ENCODE results near the gene DPEP2. TPM values are rescaled to one million over a fixed set of nuclear protein-coding genes. Genes with fewer than 3 reads are reported as not detected.

Gene DPEP2
- total RNA-seq, 1 experiment from 2014 or later: not detected

- peak; percentile 83 for TF ChIP-seq ZBTB33 (IDR thresholded peaks at IDR 0.05; ENCODE audit: extremely low read depth, insufficient replicate concordance, low read length)
- TF ChIP-seq TCF7L2 (IDR thresholded peaks at IDR 0.05; ENCODE audit: borderline replicate concordance, extremely low read depth, insufficient read depth, insufficient read length): peak; percentile 37
- peak; percentile 71 for TF ChIP-seq POLR2A (IDR thresholded peaks at IDR 0.05; ENCODE audit: borderline replicate concordance, extremely low read depth, insufficient read depth, insufficient read length)
- peak; percentile 87 for TF ChIP-seq YY1 (IDR thresholded peaks at IDR 0.05; ENCODE audit: extremely low read depth, insufficient replicate concordance, low read depth, low read length)
- no peak for TF ChIP-seq EZH2 (IDR thresholded peaks at IDR 0.05)
- TF ChIP-seq RAD21 (IDR thresholded peaks at IDR 0.05; ENCODE audit: low read depth): no peak
- TF ChIP-seq JUND (IDR thresholded peaks at IDR 0.05): peak; percentile 26
- peak; percentile 97 for TF ChIP-seq SRF (IDR thresholded peaks at IDR 0.05; ENCODE audit: low read depth)
These were observed 23.6 kb upstream of the DPEP2 start, which contains the start of the genes DDX28 and DUS2 (continued) for GRCh38 chr16:68022728-68023537.

- peak overlapping the region; percentile 99 for H3K9ac ChIP-seq (ENCODE audit: low read length)
- CTCF ChIA-PET: interaction anchor here (0.6 kb wide), 1 partner anchor 237 kb away, joined by 3 read pairs; no protein-coding TSS in a partner anchor
- DNase-seq (ENCODE audit: low read depth, low spot score) (no peak), ATAC-seq (peak; percentile 19)
- peak overlapping the region; percentile 78 for H3K27ac ChIP-seq (ENCODE audit: low read depth, low read length)
- no peak overlapping the region for H2AFZ ChIP-seq (ENCODE audit: low read depth, low read length, poor library complexity, severe bottlenecking)
- BruUV-seq (replicated peaks): no TSS peak
- no peaks in the 10 kb centered on the region for H4K20me1 ChIP-seq (ENCODE audit: insufficient read depth)
- H3K9me3 ChIP-seq (ENCODE audit: control insufficient read depth in 1 of 2, insufficient read depth in 1 of 2, low read depth in 1 of 2, low read length in 2 of 2): no peaks in the 10 kb centered on the region
- H3K36me3 ChIP-seq (ENCODE audit: control insufficient read depth in 1 of 2, insufficient read depth in 2 of 2, low read length in 2 of 2): peaks cover 7% of the 10 kb centered on the region in 2 experiments; a peak in 2 of 4 replicates
- H3K4me2 ChIP-seq (ENCODE audit: low read length): peak overlapping the region; percentile 99
- RAD21 ChIA-PET (ENCODE audit: low non-redundant PET in 1 of 2, low total read pairs in 2 of 2, uncharacterized antibody in 2 of 2, unreplicated experiment in 2 of 2): no interaction called here
- no peaks in the 10 kb centered on the region for H3K9me2 ChIP-seq (ENCODE audit: insufficient read depth)
- H3K79me2 ChIP-seq (ENCODE audit: insufficient read depth, low read length): peaks cover 50% of the 10 kb centered on the region
- peaks cover 12 to 24% of the 10 kb centered on the region in 2 experiments; a peak in 3 of 4 replicates for H3K4me1 ChIP-seq (ENCODE audit: control insufficient read depth in 1 of 2, insufficient read depth in 2 of 2, low read length in 2 of 2)
- H3K27me3 ChIP-seq (ENCODE audit: insufficient read depth, low read length): no peaks in the 10 kb centered on the region
- intact Hi-C loops (cut with micrococcal nuclease): no loop called here
- peak overlapping the region; percentile 98 to 99 for H3K4me3 ChIP-seq (replicated peaks in 1 of 2; ENCODE audit: low read depth in 1 of 2, low read length in 2 of 2)
- POLR2A ChIA-PET: interaction anchor here (1.0 kb wide), 1 partner anchor 10 kb away, joined by 3 read pairs; no protein-coding TSS in a partner anchor
- TF ChIP-seq ZBTB33 (IDR thresholded peaks at IDR 0.05; ENCODE audit: extremely low read depth, insufficient replicate concordance, low read length) (no peak), ATF3 (IDR thresholded peaks at IDR 0.05) (no peak), POLR2AphosphoS5 (IDR thresholded peaks at IDR 0.05; ENCODE audit: low read depth, low read length) (no peak), EGR1 (IDR thresholded peaks at IDR 0.05; ENCODE audit: low read depth) (no peak), JUND (IDR thresholded peaks at IDR 0.05) (no peak), POLR2A (IDR thresholded peaks at IDR 0.05; ENCODE audit: borderline replicate concordance, extremely low read depth, insufficient read depth, insufficient read length) (no peak), EZH2phosphoT487 (IDR thresholded peaks at IDR 0.05; ENCODE audit: borderline replicate concordance) (no peak), SP1 (IDR thresholded peaks at IDR 0.05; ENCODE audit: low read depth) (no peak), ZNF274 (IDR thresholded peaks at IDR 0.05; ENCODE audit: low read depth, low read length) (no peak), MAX (IDR thresholded peaks at IDR 0.05) (no peak), SRF (IDR thresholded peaks at IDR 0.05; ENCODE audit: low read depth) (no peak), CTCF (IDR thresholded peaks at IDR 0.05 in 2 of 3, conservative IDR thresholded peaks at IDR 0.05 in 1 of 3; ENCODE audit: borderline replicate concordance in 1 of 3, insufficient read depth in 1 of 3, low read depth in 2 of 3, low read length in 2 of 3) (no peak)
These were observed 23.0 kb upstream of the DPEP2 start for GRCh38 chr16:68022278-68022727.
